ENCODE results near the gene NRBP1.

Gene NRBP1

DNA sequence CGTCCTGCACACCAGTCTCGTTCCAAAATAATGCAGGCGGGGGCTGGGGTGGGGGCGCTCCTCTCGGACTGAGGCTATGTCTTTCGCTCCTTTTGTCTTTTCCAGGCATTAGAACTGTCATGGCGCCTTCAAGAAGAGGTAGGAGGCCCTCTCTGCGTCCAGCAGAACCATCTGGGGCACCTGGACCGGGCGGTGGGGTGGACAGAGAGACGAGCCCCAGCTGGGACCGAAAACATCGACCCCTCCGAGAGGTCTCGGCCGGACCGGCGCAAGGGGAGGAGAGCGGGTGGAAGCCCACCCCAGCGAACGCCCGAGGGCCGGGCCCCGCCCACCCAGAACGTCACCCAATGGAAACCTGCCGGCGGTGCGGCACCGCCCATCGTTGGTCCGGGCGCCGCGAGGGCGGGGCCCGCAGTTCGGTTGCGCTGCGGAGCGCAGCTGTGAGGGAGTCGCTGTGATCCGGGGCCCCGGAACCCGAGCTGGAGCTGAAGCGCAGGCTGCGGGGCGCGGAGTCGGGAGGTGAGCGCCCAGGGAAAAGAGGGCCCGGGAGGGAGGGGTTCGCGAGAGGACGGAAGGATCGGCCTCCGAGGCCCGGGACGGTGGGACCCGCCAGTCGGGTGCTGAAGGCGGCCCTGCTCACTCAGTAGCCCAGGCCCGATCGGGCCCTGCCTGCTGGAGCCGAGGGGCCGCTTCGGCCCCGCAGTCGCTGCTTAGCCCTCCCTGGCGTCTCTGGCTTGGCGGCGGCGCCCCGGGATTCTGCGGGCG lies at the start of gene NRBP1:
TSS of gene NRBP1 (plus strand) at position 419 of the 765 bp plus-strand sequence. CDS start 4,643 bp downstream, outside the sequence.
- DNase-seq (ENCODE audit: low read depth in 2 of 2), result peak; percentile 78 to 86

DNA sequence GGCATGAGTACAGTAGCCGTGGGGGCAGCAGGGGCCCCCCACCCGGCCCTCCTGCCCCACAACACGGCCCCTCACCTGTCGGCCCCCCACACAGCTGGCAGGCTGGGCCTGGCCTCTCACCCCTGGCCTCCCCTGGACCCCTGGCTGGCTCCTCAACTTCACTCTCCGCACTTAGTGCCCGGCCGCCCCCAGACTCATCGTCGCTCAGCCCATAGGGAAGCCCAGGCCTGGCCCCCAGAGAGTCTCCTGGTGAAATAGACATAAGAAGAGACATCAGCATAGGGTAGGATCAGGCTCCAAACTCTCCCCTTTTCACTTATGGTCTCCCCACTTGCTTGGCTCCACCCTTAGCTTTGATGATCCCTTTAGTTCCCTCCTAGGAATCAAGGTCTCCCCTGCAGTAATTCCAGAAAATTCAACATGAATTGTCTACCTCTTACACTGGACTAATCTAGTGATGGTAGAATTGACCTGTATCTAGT lies 49.6 kb upstream of the NRBP1 start:
- DNase-seq (ENCODE audit: low read depth in 2 of 2), result no peak

DNA sequence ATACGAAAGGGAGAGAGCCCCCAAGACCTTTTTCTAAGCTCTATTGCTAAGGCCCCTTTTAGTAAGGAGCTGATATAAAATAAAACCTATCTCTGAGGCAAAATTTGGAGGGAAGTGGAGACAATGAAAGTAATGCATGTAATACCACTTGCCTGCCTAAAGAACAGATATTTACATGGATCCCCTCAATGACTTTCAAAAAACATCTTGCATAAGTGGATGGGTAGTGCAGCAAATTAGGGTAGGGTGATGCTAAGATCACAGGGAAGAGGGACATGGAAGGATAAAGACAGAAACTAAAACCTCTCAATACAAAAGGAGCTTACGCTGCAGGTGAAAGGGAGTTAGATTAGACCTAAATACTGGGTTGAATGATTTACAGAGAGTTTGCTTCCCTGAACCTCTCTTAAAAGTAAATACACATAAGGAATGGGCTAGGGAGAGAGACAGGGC lies 49.0 kb upstream of the NRBP1 start:
- no peak for DNase-seq (ENCODE audit: low read depth in 2 of 2)

DNA sequence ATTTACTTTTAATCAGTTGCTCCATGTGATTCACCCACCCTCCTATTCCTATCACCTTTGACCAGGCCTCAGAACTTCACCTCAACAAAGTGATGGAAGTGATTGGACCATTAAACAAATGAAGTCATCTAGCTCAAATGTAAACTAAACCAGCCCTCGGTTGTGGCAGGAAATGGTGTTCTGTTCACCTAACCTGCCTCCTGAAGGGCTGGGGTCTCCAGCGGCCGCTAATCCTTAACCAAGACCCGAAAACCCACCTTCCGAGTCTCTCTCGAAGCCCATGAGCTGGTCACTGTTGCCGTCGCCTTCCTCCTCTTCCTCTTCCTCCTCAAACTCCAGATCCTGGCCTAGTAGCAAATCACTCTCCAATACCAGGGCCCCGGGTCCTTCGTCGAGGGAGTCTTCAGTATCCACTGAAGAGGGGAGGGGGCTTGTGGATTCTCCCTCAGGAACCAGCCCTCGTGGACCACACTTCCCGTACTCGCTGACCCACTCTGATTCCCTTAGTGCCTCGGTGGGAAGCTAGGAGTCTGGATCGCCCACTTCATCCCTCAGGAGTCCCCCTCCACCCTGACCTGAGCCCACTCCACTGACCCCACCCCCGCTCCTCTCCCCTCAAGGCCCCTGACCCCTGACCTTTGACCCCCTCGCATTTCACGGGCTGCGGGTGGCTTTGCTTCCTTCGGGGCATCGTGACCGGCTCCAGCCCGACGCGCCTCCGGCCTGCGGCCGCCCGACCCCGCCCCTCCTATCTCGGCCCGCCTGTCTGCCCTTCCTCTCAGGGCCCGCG lies 48.4 kb upstream of the NRBP1 start:
- no peak for DNase-seq (ENCODE audit: low read depth in 2 of 2)

DNA sequence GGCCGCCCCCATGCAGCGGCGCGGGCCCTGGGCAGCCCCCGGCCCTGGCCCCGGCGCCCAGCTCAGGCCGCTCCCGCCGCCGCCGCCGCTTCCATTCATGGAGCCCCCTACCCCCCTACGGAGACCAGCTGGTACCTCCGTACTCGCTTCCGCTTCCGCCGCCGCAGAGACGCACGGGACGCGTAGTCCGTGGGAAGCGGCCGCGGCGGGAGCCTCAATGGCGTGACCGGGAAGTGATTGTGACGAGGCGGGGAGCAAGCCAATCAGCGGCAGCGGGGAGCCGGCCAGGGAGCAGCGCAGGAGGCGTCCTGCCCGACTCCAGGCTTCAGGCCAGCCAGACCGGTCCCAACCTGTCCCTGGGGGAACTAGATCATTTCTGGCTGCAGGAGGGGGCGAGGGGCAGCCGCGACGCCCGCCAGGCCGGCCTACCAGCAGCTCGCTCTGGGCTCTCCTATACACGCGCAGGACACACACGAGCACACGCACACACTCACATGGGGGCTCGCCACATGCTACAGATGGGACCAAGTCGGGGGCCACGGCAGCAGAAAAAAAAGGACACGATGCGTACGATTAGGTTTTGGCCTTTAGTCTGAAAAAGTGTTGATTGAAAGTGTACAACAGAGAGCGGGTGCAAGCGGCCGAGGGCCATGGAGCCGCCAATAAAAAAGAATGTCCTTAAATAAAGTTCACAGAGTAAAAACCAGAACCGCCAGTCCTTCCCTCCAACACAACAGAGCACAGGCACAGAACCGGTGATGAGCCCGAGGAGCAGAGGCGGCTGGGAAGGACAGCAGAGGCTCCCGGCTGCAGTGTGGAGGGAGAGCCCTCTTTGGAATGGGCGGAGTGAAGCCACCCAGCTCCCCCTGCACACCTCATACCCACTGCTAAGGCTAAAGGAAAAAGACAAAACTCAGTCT lies 47.5 kb upstream of the NRBP1 start, which contains the start of gene ZNF513:
TSS of gene ZNF513 (minus strand) at position 109 of the 920 bp plus-strand sequence. CDS start 208 bp downstream, outside the sequence.
- peak; percentile 72 to 74 for DNase-seq (ENCODE audit: low read depth in 2 of 2)

DNA sequence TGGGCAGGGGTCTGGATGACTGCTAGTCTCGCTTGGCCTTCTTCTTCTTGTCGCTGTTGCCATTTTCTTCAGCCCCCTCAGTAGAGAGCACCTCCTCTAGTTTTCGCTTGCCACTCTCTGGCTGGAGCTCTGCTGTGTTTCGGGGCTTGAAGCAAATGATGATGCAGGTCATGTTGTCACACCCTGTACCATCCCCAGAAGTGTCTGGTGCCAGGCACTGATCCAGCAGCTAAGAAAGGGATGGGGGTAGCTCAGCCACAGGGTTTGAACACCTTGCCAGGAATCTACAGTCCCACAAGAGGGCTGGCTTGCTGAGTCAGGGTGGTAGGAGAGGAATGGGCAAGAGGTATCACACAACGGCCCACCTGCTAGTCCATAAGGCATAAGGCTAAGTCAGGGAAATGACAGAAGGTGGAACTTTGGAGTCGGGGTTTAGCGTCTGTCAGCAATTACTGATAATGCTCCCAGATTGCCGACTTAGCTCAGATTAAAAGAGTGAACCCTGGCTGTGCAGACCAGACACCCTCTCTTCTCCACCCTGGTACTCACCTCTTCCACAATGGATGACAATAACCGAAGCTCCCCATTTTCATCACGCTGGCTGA lies 46.8 kb upstream of the NRBP1 start:
- no peak for DNase-seq (ENCODE audit: low read depth in 2 of 2)

DNA sequence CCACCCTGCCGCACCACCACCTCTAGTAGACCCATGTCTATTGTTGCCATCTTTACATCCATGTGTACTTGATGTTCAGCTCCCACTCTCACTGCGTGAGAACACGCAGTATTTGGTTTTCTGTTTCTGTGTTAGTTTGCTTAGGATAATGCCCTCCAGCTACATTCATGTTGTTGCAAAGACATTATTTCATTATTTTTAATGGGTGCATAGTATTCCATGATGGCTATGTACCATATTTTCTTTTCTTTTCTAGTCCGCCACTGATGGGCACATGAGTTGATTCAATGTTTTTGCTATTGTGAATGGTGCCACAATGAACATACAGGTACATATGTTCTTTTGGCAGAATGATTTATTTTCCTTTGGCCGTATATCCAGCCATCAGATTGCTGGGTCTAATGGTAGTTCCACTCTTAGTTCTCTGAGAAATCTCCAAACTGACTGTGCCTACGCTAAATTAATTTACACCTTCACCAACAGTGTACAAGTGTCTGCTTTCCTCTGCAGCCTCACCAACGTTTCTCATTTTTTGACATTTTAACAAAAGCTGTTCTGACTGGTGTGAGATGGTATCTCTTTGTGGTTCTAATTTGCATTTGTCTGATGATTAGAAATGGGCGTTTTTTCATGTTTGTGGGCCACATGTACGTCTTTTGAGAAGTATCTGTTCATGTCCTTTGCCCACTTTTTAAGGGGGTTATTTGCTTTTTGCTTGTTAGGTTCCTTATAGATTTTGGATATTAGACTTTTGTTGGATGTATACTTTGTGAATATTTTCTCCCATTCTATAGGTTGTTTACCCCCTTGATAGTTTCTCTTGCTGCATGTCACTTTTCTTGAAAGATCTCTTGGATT lies 37.4 kb upstream of the NRBP1 start:
- no peak for DNase-seq (ENCODE audit: low read depth in 2 of 2)

DNA sequence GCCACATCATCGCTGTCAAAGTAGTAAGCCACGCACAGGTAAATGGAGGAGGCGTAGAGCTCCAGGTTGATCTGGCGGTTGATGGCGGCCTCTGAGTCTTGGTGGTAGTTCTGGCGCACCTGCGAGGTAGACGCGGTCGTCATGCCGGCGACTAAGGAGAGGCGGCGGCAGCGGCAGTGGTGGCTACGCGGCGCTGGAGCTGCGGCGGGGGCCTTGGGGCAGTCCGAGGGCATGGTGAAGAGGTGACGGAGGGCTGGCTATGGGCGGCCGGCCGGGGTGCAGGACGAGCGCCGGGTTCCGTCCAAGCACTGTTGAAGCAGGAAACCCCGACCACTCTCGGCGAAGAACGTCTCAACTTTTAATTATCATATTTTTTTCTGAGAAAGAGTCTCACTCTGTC lies 35.2 kb upstream of the NRBP1 start:
- DNase-seq (ENCODE audit: low read depth in 2 of 2), result no peak

DNA sequence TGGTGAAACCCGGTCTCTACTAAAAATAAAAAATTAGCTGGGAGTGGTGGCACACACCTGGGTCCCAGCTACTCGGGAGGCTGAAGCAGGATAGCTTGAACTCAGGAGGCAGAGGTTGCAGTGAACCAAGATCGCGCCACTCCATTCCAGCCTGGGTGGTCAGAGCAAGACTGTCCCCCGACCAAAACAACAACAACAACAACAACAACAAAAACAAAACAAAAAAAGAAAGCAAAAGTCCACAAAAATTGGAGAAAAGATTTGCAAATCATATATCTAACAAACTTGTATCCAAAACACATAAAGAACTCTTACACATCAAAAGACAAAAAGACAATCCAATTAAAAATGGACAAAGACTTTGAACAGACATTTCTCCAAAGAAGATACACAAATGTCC lies 29.5 kb upstream of the NRBP1 start:
- DNase-seq (ENCODE audit: low read depth in 2 of 2), result no peak

DNA sequence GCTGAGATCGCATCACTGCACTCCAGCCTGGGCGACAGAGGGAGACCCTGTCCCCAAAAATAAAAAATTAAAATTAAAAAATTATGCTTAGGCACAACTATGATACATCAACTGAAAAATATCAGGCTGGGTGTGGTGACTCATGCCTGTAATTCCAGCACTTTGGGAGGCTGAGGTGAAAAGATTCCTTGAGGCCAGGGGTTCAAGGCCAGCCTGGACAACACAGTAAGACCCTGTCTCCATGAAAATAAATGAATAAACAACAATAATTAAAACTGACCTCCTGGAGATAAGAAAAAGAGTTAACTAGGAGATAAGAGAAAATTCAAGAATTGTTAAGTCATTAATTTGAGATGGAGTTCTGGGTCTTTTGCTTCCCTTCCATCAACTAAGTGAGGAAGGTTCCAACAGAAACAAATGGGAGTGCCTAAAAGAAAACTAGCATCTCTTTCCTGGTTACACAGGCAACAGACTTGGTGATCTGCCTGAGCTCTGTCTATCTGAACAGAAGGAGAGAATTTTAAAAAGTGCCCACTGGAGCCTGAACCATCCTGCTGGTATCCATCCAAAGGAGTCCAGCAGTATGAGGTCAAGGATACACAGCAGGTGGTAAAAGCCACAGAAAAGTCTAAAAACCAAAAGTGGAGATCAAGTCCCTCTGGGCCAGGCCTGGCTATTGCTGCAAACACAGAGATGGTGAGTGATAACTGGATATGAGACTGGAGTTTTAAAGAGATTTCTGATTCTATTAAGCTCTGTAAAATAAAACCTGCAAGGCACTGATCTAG lies 27.9 kb upstream of the NRBP1 start:
- no peak for DNase-seq (ENCODE audit: low read depth in 2 of 2)

DNA sequence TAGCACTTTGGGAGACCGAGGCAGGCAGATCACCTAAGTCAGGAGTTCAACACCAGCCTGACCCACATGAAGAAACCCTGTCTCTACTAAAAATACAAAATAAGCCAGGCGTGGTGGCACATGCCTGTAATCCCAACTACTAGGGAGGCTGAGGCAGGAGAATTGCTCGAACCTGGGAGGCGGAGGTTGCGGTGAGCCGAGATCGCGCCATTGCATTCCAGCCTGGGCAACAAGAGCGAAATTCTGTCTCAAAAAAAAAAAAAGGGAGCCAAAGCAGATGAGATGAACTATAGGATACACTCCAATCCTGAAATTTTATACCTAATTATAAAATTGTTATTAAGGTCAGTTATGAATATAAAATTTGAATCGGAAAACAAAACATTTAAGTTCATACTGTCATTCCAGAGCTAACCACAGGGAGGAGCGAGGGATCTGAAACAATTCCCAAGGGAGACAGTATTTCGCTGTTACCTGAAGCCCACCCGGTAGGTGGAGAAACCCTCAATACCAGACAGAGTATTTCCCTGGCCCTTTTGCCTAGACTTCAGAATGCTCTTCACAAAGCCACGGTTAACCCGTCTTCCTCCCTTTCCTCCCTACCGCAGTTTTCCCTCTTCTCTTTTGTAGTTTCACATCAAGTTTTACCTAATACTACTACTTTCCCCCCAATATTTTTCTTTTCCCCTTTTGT lies 20.5 kb upstream of the NRBP1 start:
- DNase-seq (ENCODE audit: low read depth in 2 of 2), result no peak

DNA sequence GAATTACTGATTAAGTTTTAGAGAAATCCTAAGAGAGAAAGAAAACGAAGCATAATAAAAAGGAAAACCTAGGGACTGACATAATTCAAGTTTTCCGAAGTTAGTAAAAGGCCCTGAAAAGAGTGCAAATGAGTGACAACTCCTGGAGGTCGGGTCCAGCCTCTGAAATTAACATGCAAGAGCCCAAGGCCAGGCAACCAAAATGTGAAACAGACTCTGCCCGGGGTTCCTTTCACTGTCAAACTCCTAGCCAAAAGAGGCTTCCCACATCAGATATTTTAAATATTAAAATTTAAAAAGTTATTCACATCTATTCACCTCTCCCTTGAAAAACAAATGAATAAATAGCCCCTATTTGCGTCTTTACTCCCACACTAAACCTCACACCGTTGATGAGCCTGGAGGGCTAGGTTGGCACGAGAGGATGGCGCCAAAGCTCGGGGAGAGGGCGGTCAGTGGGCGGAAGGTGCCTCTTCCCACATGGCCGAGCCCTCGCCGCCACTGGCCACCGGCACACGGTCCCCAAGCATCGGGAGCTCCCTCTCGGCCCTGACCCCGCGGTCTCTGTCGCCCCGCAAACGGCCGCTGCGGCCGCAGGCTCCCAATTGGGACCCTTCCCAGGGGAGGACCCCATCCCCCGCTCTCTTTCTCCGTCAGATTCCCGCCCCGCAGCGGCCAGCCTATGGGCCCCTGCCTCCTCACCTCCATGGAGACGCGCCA lies 19.7 kb upstream of the NRBP1 start:
- DNase-seq (ENCODE audit: low read depth in 2 of 2), result no peak

DNA sequence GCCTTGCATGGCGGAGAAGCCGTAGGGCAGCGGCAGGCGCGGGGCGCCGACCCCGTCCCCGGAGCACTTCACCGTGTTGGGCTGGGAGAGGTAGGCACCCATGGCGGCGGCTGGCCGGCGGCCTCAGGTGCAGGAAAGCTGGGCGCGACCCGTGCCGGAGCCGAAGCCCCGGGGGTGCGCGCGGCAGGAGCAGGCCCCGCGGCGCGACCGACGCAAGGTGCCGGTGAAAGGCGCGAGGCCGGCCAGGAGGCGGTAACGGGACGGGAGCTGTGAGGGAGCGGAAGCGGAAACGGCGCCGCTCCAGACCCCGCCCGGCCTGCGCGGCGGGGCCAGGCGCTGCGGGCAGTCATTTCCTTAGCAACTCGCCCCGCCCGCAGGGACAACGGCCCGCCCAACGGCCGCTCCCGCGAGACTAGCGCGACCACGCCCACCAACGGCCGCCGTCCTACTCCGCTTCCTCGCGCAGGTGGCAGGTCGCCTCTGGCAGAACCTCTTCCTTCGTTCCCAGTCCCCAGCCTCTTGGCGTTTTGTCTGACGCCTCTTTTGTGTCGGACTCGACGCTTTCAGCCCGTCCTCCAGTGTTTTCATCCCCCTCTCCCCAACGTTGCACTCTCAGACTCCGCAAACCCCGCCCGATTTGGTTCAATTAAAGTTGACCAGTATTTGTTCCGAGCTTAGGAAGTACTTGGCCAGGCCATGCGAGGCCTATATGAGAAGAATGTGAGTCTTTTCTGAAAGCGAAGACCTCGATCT lies 18.9 kb upstream of the NRBP1 start, which contains the start of gene PPM1G:
TSS of gene PPM1G (minus strand) at position 271 of the 753 bp plus-strand sequence. CDS start at position 102, 169 bp downstream.
- DNase-seq (ENCODE audit: low read depth in 2 of 2), result peak; percentile 96

DNA sequence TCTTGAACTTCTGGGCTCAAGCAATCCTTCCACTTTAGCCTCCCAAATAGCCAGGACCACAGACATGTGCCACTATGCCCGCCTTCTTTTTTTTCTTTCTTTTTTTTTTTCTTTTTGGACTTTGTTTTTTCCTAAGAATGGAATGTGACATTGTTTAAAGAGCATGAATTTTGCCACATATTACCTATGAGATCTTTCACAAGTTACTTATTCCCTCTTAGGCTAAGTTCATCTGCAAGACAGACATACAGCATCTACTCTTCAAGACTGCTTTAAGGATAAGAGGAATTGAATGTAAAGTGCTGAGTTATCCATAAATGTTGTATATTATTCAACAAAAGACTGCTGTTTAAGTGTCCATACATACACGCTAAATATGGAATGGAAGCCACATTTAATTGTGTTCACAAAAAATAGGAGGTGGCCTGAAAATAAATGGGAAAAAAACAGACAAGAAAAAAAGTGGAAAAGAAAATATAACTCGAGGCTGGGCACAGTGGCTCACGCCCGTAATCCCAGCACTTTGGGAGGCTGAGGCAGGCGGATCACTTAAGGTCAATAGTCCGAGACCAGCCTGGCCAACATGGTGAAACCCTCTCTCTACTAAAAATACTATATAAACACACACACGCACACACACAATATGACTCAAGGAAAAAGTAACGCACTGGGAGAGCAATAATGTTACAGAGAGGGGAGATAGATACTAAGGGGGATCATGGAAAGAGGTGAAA lies 15.8 kb upstream of the NRBP1 start:
- no peak for DNase-seq (ENCODE audit: low read depth in 2 of 2)

DNA sequence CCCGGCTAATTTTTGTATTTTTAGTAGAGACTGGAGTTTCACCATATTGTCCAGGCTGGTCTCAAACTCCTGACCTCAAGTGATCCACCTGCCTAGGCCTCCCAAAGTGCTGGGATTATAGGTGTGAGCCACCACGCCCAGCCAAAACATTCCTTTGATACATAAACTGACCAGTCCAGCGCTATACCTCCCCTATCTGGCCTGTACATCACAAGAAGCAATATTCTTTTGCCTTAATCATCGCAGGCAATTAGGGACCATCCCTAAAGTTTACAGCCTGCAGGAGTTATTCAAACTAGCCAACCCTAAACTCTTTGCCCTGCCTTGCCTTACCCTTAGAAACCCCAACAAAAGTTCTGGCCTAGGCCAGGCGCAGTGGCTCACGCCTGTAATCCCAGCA lies 12.3 kb upstream of the NRBP1 start:
- no peak for DNase-seq (ENCODE audit: low read depth in 2 of 2)

DNA sequence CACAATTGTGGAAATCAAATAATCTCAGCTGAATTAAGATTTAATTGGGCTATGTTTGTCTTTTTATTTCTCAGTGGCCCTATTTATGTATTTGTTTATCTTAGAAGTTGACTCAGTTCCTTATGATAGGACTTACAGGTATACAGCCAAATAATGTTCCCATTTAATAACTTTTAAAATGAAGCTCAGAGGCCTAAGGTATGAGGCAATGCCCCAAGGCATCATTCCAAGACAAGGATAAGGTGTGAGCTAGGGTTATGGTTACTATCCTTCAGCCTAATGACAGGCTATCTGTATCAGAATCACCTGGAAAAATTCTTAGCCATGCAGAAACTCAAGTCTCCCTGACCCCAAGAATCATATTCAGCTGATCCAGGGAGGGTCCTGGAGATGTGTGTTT lies 7.4 kb upstream of the NRBP1 start:
- no peak for DNase-seq (ENCODE audit: low read depth in 2 of 2)
